ENCODE results near the gene CTDSPL2.

DNA sequence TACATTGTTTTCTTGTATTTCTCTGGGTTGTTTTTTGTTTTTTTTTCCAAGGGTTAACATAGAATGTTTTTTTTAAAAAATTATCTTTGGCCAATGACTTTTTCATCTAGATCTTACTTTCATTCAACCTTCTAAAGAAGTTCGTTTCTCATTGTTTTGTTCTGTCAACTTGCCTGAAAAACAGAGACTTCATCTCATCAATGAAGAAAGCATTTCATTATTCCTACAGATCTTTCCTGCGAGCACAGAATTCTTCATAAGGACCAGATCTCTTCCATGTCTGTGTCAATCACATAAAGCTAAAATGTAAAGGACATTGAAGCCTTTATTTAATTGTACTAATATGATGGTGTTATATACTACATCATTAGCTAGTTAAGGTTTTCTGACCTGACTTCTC lies 99.8 kb downstream of the CTDSPL2 start:
- TF ChIP-seq, protein P1, sequence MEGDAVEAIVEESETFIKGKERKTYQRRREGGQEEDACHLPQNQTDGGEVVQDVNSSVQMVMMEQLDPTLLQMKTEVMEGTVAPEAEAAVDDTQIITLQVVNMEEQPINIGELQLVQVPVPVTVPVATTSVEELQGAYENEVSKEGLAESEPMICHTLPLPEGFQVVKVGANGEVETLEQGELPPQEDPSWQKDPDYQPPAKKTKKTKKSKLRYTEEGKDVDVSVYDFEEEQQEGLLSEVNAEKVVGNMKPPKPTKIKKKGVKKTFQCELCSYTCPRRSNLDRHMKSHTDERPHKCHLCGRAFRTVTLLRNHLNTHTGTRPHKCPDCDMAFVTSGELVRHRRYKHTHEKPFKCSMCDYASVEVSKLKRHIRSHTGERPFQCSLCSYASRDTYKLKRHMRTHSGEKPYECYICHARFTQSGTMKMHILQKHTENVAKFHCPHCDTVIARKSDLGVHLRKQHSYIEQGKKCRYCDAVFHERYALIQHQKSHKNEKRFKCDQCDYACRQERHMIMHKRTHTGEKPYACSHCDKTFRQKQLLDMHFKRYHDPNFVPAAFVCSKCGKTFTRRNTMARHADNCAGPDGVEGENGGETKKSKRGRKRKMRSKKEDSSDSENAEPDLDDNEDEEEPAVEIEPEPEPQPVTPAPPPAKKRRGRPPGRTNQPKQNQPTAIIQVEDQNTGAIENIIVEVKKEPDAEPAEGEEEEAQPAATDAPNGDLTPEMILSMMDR (conservative IDR thresholded peaks at IDR 0.05) = no peak
- TF ChIP-seq EZH2 (IDR thresholded peaks at IDR 0.05; ENCODE audit: low read depth) = no peak
